ENCODE data around the gene KRT4. TPM values are rescaled to one million over a fixed set of nuclear protein-coding genes. Genes with fewer than 3 reads are reported as not detected.

KRT4 gene
- total RNA-seq (2014; rRNA removed; shearing (Covaris generic)) (0.22 TPM in 1 of 2 replicates, not detected in the other), polyA plus RNA-seq (2016; fragmentation: Nextera tagmentation; extraction: Ambion mirVana) (0.13 TPM in 1 of 2 replicates, not detected in the other)

- no peak within 1 kb of the TSS for H3K4me2 ChIP-seq (ENCODE audit: unreplicated experiment)
- 66 to 67% methylated on average over 15 of the region's 15 CpGs for WGBS, 2 experiments (ENCODE audit: low coverage in 1 of 2, low lambda C conversion rate in 2 of 2, missing lambda C conversion rate in 2 of 2)
- H3K9me2 ChIP-seq (ENCODE audit: insufficient read depth): no peaks in the 10 kb centered on the region
- H3K36me3 ChIP-seq (ENCODE audit: low read depth): no peaks in the 10 kb centered on the region
- H3K27me3 ChIP-seq (replicated peaks; ENCODE audit: insufficient read depth): peaks cover 59% of the 10 kb centered on the region
- peaks cover 10% of the 10 kb centered on the region; the same call in 1 of the 2 replicates for H3K4me1 ChIP-seq (ENCODE audit: insufficient read depth)
- H3K4me3 ChIP-seq: no peak within 1 kb of the TSS
- no peaks in the 10 kb centered on the region for H4K20me1 ChIP-seq (ENCODE audit: insufficient read depth)
- no peaks in the 10 kb centered on the region for H3K79me2 ChIP-seq (ENCODE audit: insufficient read depth)
- no peaks in the 10 kb centered on the region for H3F3A ChIP-seq (ENCODE audit: insufficient read depth)
- TF ChIP-seq EZH2 (IDR thresholded peaks at IDR 0.05; ENCODE audit: insufficient read depth, poor library complexity, severe bottlenecking) (no peak), EZH2phosphoT487 (IDR thresholded peaks at IDR 0.05; ENCODE audit: insufficient read depth, low read depth) (no peak)
- no peak within 1 kb of the TSS for H3K27ac ChIP-seq
- in situ Hi-C loops (cut with MboI): no loop called here
- H3K9me3 ChIP-seq (ENCODE audit: low read depth): no peaks in the 10 kb centered on the region
- H2AFZ ChIP-seq: no peak within 1 kb of the TSS
- DNase-seq: peak; percentile 22
- H3K9ac ChIP-seq: no peak within 1 kb of the TSS
These were observed at the start of gene KRT4 for GRCh38 chr12:52813885-52814709. TSS of gene KRT4 (minus strand) at chr12:52814116. CDS start at chr12:52814058, 58 bp downstream.

DNA sequence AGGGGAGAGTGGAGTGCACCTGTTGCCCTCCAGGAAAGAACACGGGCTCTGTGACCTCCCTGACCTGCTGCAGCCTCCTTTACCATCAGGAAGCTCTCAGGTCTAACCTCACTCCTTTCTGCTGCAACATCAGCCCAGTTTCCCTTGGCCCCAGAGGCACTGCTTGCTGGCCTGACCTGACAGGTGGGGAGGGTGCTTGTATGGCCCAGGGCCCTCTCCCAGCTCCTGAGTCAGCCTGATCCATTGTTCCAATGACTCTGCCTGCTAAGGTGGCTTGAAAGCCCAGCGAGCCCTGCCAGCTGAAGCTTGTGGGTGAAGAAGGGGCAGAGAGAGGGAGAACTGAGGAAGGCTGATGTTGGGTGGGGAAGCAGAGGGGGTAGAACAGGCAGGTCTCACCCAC lies 48.1 kb upstream of the KRT4 start:
- Histone ChIP-seq H3K79me2 (ENCODE audit: insufficient read depth) (no peaks in the 10 kb centered on the region), H2AFZ (no peak overlapping the region), H3K4me3 (no peak overlapping the region), H3K9ac (no peak overlapping the region), H3K9me2 (ENCODE audit: insufficient read depth) (no peaks in the 10 kb centered on the region), H4K20me1 (ENCODE audit: insufficient read depth) (no peaks in the 10 kb centered on the region), H3K27ac (no peak overlapping the region), H3K4me2 (ENCODE audit: unreplicated experiment) (no peak overlapping the region), H3K9me3 (ENCODE audit: low read depth) (no peaks in the 10 kb centered on the region), H3K27me3 (replicated peaks; ENCODE audit: insufficient read depth) (no peaks in the 10 kb centered on the region), H3K36me3 (ENCODE audit: low read depth) (no peaks in the 10 kb centered on the region), H3K4me1 (ENCODE audit: insufficient read depth) (no peaks in the 10 kb centered on the region), H3F3A (ENCODE audit: insufficient read depth) (no peaks in the 10 kb centered on the region)
- no peak for DNase-seq
- TF ChIP-seq EZH2 (IDR thresholded peaks at IDR 0.05; ENCODE audit: insufficient read depth, poor library complexity, severe bottlenecking): no peak
- no peak for TF ChIP-seq EZH2phosphoT487 (IDR thresholded peaks at IDR 0.05; ENCODE audit: insufficient read depth, low read depth)
- 57 to 59% methylated on average over 2 of the region's 2 CpGs for WGBS, 2 experiments (ENCODE audit: low coverage in 1 of 2, low lambda C conversion rate in 2 of 2, missing lambda C conversion rate in 2 of 2)
- in situ Hi-C loops (cut with MboI): loop anchor here (10.0 kb wide), 1 partner anchor 477 kb away; the partner anchor contains the start of gene KRT84

- Histone ChIP-seq H3K27me3 (replicated peaks; ENCODE audit: insufficient read depth) (no peaks in the 10 kb centered on the region), H3K9me2 (ENCODE audit: insufficient read depth) (no peaks in the 10 kb centered on the region), H3K9ac (no peak overlapping the region), H3K79me2 (ENCODE audit: insufficient read depth) (no peaks in the 10 kb centered on the region), H4K20me1 (ENCODE audit: insufficient read depth) (no peaks in the 10 kb centered on the region), H3K27ac (no peak overlapping the region), H3K4me2 (ENCODE audit: unreplicated experiment) (no peak overlapping the region), H3K4me1 (ENCODE audit: insufficient read depth) (no peaks in the 10 kb centered on the region), H3K36me3 (ENCODE audit: low read depth) (no peaks in the 10 kb centered on the region), H3F3A (ENCODE audit: insufficient read depth) (no peaks in the 10 kb centered on the region), H3K4me3 (no peak overlapping the region), H2AFZ (no peak overlapping the region), H3K9me3 (ENCODE audit: low read depth) (no peaks in the 10 kb centered on the region)
- WGBS, 2 experiments (ENCODE audit: low coverage in 1 of 2, low lambda C conversion rate in 2 of 2, missing lambda C conversion rate in 2 of 2): 62 to 68% methylated on average over 7 of the region's 7 CpGs
- TF ChIP-seq EZH2 (IDR thresholded peaks at IDR 0.05; ENCODE audit: insufficient read depth, poor library complexity, severe bottlenecking) (no peak), EZH2phosphoT487 (IDR thresholded peaks at IDR 0.05; ENCODE audit: insufficient read depth, low read depth) (no peak)
- in situ Hi-C loops (cut with MboI): loop anchor here (10.0 kb wide), 1 partner anchor 477 kb away; the partner anchor contains the start of gene KRT84
- no peak for DNase-seq
These were observed 47.6 kb upstream of the KRT4 start for GRCh38 chr12:52861511-52861910.

GRCh38 chr12:52860102-52860823 lies 46.3 kb upstream of the KRT4 start:
- WGBS, 2 experiments (ENCODE audit: low coverage in 1 of 2, low lambda C conversion rate in 2 of 2, missing lambda C conversion rate in 2 of 2): 74 to 77% methylated on average over 6 of the region's 6 CpGs
- Histone ChIP-seq H3K36me3 (ENCODE audit: low read depth) (no peaks in the 10 kb centered on the region), H3F3A (ENCODE audit: insufficient read depth) (no peaks in the 10 kb centered on the region), H3K4me1 (ENCODE audit: insufficient read depth) (no peaks in the 10 kb centered on the region), H3K4me3 (no peak overlapping the region), H3K79me2 (ENCODE audit: insufficient read depth) (no peaks in the 10 kb centered on the region), H3K4me2 (ENCODE audit: unreplicated experiment) (no peak overlapping the region), H3K27me3 (replicated peaks; ENCODE audit: insufficient read depth) (no peaks in the 10 kb centered on the region), H3K27ac (no peak overlapping the region), H3K9ac (no peak overlapping the region), H2AFZ (no peak overlapping the region), H3K9me3 (ENCODE audit: low read depth) (no peaks in the 10 kb centered on the region), H3K9me2 (ENCODE audit: insufficient read depth) (no peaks in the 10 kb centered on the region), H4K20me1 (ENCODE audit: insufficient read depth) (no peaks in the 10 kb centered on the region)
- peak; percentile 60 for DNase-seq
- in situ Hi-C loops (cut with MboI): loop anchor here (10.0 kb wide), 1 partner anchor 475 kb away; the partner anchor contains the start of gene KRT84
- no peak for TF ChIP-seq EZH2phosphoT487 (IDR thresholded peaks at IDR 0.05; ENCODE audit: insufficient read depth, low read depth)
- no peak for TF ChIP-seq EZH2 (IDR thresholded peaks at IDR 0.05; ENCODE audit: insufficient read depth, poor library complexity, severe bottlenecking)

All from GM23248 (cell line).